GM12872 (cell line): ENCODE data around the gene IER5.

Source experiments
- CTCF ChIP-seq: IDR thresholded peaks from 3 replicates; pipeline ENCODE4 v1.5.1; 2011; ENCODE audit warnings: low read depth, mild to moderate bottlenecking, low read length, moderate library complexity; ENCODE audit not compliant: insufficient read depth

IER5 gene

GRCh38 chr1:181129771-181130606, 41.5 kb downstream of the IER5 start:
- TF ChIP-seq CTCF, result no peak

- no peak for TF ChIP-seq CTCF
Observed at GRCh38 chr1:181131255-181131941, 42.9 kb downstream of the IER5 start.

GRCh38 chr1:181133441-181133951, 45.0 kb downstream of the IER5 start:
- TF ChIP-seq CTCF, result no peak

GRCh38 chr1:181133969-181134418, 45.5 kb downstream of the IER5 start:
- TF ChIP-seq CTCF, result no peak

GRCh38 chr1:181134543-181135436, 46.3 kb downstream of the IER5 start:
- TF ChIP-seq CTCF, result no peak

- TF ChIP-seq CTCF, result peak; percentile 72
Observed at GRCh38 chr1:181135437-181135731, 46.9 kb downstream of the IER5 start.
